GM12873 (cell line): ENCODE data around the gene LTBP3.

Experiments used
- TF ChIP-seq, protein P1 (sequence below): IDR thresholded peaks from 2 replicates; pipeline ENCODE4 v1.5.1; 2012; ENCODE audit warnings: low read depth, mild to moderate bottlenecking, moderate library complexity, low read length, control low read depth; ENCODE audit not compliant: insufficient read depth; ENCODE audit errors: missing control alignments

The LTBP3 gene

DNA sequence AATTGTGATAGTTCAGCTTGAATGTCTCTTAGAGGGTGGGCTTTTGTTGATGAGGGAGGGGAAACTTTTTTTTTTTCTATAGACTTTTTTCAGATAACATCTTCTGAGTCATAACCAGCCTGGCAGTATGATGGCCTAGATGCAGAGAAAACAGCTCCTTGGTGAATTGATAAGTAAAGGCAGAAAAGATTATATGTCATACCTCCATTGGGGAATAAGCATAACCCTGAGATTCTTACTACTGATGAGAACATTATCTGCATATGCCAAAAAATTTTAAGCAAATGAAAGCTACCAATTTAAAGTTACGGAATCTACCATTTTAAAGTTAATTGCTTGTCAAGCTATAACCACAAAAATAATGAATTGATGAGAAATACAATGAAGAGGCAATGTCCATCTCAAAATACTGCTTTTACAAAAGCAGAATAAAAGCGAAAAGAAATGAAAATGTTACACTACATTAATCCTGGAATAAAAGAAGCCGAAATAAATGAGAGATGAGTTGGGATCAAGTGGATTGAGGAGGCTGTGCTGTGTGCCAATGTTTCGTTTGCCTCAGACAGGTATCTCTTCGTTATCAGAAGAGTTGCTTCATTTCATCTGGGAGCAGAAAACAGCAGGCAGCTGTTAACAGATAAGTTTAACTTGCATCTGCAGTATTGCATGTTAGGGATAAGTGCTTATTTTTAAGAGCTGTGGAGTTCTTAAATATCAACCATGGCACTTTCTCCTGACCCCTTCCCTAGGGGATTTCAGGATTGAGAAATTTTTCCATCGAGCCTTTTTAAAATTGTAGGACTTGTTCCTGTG lies 55.4 kb downstream of the LTBP3 start:
- TF ChIP-seq, protein P1, sequence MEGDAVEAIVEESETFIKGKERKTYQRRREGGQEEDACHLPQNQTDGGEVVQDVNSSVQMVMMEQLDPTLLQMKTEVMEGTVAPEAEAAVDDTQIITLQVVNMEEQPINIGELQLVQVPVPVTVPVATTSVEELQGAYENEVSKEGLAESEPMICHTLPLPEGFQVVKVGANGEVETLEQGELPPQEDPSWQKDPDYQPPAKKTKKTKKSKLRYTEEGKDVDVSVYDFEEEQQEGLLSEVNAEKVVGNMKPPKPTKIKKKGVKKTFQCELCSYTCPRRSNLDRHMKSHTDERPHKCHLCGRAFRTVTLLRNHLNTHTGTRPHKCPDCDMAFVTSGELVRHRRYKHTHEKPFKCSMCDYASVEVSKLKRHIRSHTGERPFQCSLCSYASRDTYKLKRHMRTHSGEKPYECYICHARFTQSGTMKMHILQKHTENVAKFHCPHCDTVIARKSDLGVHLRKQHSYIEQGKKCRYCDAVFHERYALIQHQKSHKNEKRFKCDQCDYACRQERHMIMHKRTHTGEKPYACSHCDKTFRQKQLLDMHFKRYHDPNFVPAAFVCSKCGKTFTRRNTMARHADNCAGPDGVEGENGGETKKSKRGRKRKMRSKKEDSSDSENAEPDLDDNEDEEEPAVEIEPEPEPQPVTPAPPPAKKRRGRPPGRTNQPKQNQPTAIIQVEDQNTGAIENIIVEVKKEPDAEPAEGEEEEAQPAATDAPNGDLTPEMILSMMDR: no peak

DNA sequence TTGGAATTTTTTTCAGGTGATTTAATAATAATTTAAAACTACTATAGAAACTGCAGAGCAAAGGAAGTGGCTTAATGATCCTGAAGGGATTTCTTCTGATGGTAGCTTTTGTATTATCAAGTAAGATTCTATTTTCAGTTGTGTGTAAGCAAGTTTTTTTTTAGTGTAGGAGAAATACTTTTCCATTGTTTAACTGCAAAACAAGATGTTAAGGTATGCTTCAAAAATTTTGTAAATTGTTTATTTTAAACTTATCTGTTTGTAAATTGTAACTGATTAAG lies 55.9 kb downstream of the LTBP3 start:
- TF ChIP-seq, protein P1: no peak

DNA sequence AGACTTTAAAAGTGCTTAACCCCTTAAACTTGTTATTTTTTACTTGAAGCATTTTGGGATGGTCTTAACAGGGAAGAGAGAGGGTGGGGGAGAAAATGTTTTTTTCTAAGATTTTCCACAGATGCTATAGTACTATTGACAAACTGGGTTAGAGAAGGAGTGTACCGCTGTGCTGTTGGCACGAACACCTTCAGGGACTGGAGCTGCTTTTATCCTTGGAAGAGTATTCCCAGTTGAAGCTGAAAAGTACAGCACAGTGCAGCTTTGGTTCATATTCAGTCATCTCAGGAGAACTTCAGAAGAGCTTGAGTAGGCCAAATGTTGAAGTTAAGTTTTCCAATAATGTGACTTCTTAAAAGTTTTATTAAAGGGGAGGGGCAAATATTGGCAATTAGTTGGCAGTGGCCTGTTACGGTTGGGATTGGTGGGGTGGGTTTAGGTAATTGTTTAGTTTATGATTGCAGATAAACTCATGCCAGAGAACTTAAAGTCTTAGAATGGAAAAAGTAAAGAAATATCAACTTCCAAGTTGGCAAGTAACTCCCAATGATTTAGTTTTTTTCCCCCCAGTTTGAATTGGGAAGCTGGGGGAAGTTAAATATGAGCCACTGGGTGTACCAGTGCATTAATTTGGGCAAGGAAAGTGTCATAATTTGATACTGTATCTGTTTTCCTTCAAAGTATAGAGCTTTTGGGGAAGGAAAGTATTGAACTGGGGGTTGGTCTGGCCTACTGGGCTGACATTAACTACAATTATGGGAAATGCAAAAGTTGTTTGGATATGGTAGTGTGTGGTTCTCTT lies 56.5 kb downstream of the LTBP3 start:
- TF ChIP-seq, protein P1: no peak

DNA sequence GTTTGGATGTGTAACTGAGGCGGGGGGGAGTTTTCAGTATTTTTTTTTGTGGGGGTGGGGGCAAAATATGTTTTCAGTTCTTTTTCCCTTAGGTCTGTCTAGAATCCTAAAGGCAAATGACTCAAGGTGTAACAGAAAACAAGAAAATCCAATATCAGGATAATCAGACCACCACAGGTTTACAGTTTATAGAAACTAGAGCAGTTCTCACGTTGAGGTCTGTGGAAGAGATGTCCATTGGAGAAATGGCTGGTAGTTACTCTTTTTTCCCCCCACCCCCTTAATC lies 57.0 kb downstream of the LTBP3 start:
- TF ChIP-seq, protein P1: no peak

DNA sequence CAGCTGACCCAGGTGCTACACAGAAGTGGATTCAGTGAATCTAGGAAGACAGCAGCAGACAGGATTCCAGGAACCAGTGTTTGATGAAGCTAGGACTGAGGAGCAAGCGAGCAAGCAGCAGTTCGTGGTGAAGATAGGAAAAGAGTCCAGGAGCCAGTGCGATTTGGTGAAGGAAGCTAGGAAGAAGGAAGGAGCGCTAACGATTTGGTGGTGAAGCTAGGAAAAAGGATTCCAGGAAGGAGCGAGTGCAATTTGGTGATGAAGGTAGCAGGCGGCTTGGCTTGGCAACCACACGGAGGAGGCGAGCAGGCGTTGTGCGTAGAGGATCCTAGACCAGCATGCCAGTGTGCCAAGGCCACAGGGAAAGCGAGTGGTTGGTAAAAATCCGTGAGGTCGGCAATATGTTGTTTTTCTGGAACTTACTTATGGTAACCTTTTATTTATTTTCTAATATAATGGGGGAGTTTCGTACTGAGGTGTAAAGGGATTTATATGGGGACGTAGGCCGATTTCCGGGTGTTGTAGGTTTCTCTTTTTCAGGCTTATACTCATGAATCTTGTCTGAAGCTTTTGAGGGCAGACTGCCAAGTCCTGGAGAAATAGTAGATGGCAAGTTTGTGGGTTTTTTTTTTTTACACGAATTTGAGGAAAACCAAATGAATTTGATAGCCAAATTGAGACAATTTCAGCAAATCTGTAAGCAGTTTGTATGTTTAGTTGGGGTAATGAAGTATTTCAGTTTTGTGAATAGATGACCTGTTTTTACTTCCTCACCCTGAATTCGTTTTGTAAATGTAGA lies 57.6 kb downstream of the LTBP3 start:
- TF ChIP-seq, protein P1: no peak

DNA sequence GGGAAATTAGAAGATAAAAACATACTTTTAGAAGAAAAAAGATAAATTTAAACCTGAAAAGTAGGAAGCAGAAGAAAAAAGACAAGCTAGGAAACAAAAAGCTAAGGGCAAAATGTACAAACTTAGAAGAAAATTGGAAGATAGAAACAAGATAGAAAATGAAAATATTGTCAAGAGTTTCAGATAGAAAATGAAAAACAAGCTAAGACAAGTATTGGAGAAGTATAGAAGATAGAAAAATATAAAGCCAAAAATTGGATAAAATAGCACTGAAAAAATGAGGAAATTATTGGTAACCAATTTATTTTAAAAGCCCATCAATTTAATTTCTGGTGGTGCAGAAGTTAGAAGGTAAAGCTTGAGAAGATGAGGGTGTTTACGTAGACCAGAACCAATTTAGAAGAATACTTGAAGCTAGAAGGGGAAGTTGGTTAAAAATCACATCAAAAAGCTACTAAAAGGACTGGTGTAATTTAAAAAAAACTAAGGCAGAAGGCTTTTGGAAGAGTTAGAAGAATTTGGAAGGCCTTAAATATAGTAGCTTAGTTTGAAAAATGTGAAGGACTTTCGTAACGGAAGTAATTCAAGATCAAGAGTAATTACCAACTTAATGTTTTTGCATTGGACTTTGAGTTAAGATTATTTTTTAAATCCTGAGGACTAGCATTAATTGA lies 58.3 kb downstream of the LTBP3 start:
- TF ChIP-seq, protein P1: no peak
